ENCODE results near the gene FAM180A.

DNA sequence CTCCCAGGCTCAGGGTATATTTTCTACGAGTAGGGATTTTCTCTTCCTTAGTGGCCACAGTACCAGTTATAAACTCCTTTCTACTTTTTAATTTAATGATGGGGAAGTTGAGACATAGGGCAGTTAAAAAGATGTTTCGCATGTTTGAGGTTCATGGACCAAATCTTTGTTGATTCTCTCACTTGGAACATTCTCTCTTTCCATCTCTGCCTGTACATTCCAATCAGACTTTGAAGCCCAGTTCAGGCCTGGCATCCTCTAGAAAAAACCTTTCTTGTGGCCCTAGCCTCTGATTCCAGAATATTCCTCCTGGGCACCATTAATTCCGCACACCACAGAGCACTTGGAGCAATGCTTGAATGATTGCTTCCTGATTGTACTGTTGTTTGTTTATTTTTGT lies 39.1 kb downstream of the FAM180A start:
- TF ChIP-seq, protein P1, sequence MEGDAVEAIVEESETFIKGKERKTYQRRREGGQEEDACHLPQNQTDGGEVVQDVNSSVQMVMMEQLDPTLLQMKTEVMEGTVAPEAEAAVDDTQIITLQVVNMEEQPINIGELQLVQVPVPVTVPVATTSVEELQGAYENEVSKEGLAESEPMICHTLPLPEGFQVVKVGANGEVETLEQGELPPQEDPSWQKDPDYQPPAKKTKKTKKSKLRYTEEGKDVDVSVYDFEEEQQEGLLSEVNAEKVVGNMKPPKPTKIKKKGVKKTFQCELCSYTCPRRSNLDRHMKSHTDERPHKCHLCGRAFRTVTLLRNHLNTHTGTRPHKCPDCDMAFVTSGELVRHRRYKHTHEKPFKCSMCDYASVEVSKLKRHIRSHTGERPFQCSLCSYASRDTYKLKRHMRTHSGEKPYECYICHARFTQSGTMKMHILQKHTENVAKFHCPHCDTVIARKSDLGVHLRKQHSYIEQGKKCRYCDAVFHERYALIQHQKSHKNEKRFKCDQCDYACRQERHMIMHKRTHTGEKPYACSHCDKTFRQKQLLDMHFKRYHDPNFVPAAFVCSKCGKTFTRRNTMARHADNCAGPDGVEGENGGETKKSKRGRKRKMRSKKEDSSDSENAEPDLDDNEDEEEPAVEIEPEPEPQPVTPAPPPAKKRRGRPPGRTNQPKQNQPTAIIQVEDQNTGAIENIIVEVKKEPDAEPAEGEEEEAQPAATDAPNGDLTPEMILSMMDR (IDR thresholded peaks at IDR 0.05; ENCODE audit: low read depth, low read length): no peak
- TF ChIP-seq EZH2phosphoT487 (IDR thresholded peaks at IDR 0.05; ENCODE audit: low read depth): no peak

All from OCI-LY3 (cell line).